DOHH2 (cell line): ENCODE results near the gene PTPRN2.

ENCODE experiments used
- H3F3A ChIP-seq: fragments of 200-600 bp; sonication (generic), shearing (Covaris generic); 2 replicates; pipeline ENCODE4 v1.6.0; 2016; ENCODE audit warnings: antibody characterized with exemption, mild to moderate bottlenecking; ENCODE audit not compliant: control insufficient read depth, insufficient read depth
- H3K27ac ChIP-seq: fragments of 200-600 bp; sonication (generic); 2 replicates; pipeline ENCODE4 v1.5.1; 2014; ENCODE audit warnings: low read depth, mild to moderate bottlenecking, low read length, moderate library complexity
- H3K27me3 ChIP-seq: fragments of 200-600 bp; sonication (generic); 2 replicates; pipeline ENCODE4 v1.6.1; 2014; ENCODE audit warnings: mild to moderate bottlenecking, low read length, mixed read lengths; ENCODE audit not compliant: control insufficient read depth
- H3K36me3 ChIP-seq: fragments of 200-600 bp; sonication (generic); 2 replicates; pipeline ENCODE4 v1.6.1; 2014; ENCODE audit warnings: mild to moderate bottlenecking, low read length, moderate library complexity, mixed read lengths; ENCODE audit not compliant: control insufficient read depth
- H3K4me1 ChIP-seq: fragments of 200-600 bp; sonication (generic); 2 replicates; pipeline ENCODE4 v1.6.1; 2014; ENCODE audit warnings: mild to moderate bottlenecking, low read length, mixed read lengths; ENCODE audit not compliant: control insufficient read depth
- H3K4me2 ChIP-seq: fragments of 200-600 bp; sonication (generic); 2 replicates; pipeline ENCODE4 v1.6.0; 2014; ENCODE audit warnings: mild to moderate bottlenecking, low read length, moderate library complexity
- H3K4me3 ChIP-seq: fragments of 200-600 bp; sonication (generic); 2 replicates; pipeline ENCODE4 v1.5.1; 2014; ENCODE audit warnings: mild to moderate bottlenecking, low read length, mixed read lengths
- H3K79me2 ChIP-seq: fragments of 200-600 bp; sonication (generic); 2 replicates; pipeline ENCODE4 v1.6.1; 2014; ENCODE audit warnings: mild to moderate bottlenecking, low read length, mixed read lengths; ENCODE audit not compliant: control insufficient read depth
- H3K9me2 ChIP-seq: fragments of 200-600 bp; sonication (generic); replicated peaks from 2 replicates; pipeline ENCODE4 v1.6.1; 2014; ENCODE audit warnings: mild to moderate bottlenecking, low read length, mixed read lengths; ENCODE audit not compliant: control insufficient read depth
- H3K9me3 ChIP-seq: fragments of 200-600 bp; sonication (generic); 2 replicates; pipeline ENCODE4 v1.6.1; 2014; ENCODE audit warnings: antibody characterized with exemption, low read length, mixed read lengths; ENCODE audit not compliant: control insufficient read depth, insufficient read depth
- H4K20me1 ChIP-seq: fragments of 200-600 bp; sonication (generic); 2 replicates; pipeline ENCODE4 v1.6.0; 2014; ENCODE audit warnings: low read depth, mild to moderate bottlenecking, antibody characterized with exemption, low read length, moderate library complexity; ENCODE audit not compliant: control insufficient read depth, insufficient read depth
- EZH2phosphoT487 ChIP-seq: fragments of 200-600 bp; sonication (generic); IDR thresholded peaks from 2 replicates; pipeline ENCODE4 v1.6.1; 2017; ENCODE audit warnings: borderline replicate concordance, mild to moderate bottlenecking, antibody characterized with exemption, low read length, moderate library complexity, mixed read lengths
- TF ChIP-seq, protein P1 (sequence below): fragments of 200-600 bp; sonication (generic); IDR thresholded peaks from one replicate; pipeline ENCODE4 v1.5.1; 2014; ENCODE audit warnings: antibody characterized with exemption, mild to moderate bottlenecking, low read depth, low read length; ENCODE audit not compliant: poor library complexity, severe bottlenecking

The PTPRN2 gene

DNA sequence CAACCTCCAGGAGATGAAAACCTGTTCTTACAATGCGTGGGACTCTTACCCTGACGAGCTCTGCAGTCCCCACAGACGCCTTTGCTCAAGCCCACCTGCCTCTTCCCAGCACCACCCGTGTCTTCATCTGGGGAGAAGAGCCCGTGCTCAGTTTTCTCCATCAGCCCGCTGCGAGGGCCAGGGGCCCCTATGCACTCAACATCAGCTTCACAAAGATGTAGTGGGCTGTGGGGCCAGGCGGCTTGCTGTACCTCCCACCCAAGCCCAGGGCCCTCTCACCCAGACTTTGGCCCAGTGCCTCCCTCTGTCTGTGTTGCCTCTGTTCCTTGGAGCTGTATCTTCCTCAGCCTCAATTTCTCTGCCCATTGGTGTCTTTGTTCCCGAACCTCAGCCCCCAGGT lies 814.3 kb downstream of the PTPRN2 start:
- Histone ChIP-seq H3K4me1 (no peaks in the 10 kb centered on the region), H3K4me3 (no peak overlapping the region), H4K20me1 (no peaks in the 10 kb centered on the region), H3K9me3 (peaks cover 29% of the 10 kb centered on the region), H3K4me2 (no peak overlapping the region), H3K27ac (no peak overlapping the region), H3K79me2 (no peaks in the 10 kb centered on the region), H3K36me3 (no peaks in the 10 kb centered on the region), H3K9me2 (no peaks in the 10 kb centered on the region), H3F3A (no peaks in the 10 kb centered on the region), H3K27me3 (no peaks in the 10 kb centered on the region)
- no peak for TF ChIP-seq EZH2phosphoT487
- TF ChIP-seq, protein P1, sequence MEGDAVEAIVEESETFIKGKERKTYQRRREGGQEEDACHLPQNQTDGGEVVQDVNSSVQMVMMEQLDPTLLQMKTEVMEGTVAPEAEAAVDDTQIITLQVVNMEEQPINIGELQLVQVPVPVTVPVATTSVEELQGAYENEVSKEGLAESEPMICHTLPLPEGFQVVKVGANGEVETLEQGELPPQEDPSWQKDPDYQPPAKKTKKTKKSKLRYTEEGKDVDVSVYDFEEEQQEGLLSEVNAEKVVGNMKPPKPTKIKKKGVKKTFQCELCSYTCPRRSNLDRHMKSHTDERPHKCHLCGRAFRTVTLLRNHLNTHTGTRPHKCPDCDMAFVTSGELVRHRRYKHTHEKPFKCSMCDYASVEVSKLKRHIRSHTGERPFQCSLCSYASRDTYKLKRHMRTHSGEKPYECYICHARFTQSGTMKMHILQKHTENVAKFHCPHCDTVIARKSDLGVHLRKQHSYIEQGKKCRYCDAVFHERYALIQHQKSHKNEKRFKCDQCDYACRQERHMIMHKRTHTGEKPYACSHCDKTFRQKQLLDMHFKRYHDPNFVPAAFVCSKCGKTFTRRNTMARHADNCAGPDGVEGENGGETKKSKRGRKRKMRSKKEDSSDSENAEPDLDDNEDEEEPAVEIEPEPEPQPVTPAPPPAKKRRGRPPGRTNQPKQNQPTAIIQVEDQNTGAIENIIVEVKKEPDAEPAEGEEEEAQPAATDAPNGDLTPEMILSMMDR: no peak

DNA sequence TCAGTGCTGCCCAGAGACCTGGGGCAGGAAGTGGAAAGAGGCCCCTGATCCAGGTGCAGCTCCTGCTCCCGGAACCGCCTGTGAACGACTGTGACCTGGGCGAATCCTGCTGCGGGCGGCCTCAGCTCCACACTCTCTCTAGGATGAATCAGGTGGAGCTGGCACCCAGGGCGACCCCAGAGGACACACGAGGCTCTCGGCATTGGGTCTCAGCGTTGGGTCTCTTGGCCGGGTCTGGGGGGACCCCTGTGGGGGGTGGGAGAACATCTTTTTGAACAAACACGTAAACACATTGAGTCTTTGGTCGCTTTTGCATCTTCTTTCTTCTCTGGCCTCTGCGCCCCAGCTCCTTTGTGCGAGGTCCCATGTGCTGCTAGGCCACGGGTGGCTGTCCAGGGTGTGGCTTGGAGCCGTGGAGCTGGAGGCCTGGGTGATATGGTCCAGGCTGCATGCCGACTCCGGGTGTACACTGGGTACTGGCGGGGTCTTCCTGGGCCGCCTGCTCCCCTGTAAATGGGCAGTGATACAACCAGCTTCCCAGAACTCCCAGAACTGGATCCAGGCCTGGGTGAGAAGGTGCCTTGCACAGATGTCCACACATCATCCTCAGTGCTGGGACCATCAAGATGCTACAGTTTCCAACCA lies 815.0 kb downstream of the PTPRN2 start:
- Histone ChIP-seq H3K4me1 (no peaks in the 10 kb centered on the region), H3K36me3 (no peaks in the 10 kb centered on the region), H3F3A (no peaks in the 10 kb centered on the region), H3K79me2 (no peaks in the 10 kb centered on the region), H4K20me1 (no peaks in the 10 kb centered on the region), H3K4me3 (no peak overlapping the region), H3K9me2 (no peaks in the 10 kb centered on the region), H3K27me3 (no peaks in the 10 kb centered on the region), H3K27ac (no peak overlapping the region), H3K9me3 (peaks cover 22% of the 10 kb centered on the region; the same call in 1 of the 2 replicates), H3K4me2 (no peak overlapping the region)
- TF ChIP-seq EZH2phosphoT487: no peak
- TF ChIP-seq, protein P1: no peak

DNA sequence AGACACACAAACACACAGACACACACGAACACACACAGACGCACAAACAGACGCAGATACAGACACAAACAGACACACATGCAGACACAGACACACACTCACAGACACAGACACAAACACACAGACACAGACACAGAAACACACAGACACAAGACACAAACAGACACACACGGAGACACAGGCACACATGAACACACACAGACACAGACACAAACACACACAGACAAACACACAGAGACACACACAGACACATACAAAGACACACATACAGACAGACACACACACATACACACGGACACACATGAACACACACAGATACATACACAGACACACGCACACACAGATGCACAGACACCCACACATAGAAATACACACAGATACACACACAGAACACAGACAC lies 815.9 kb downstream of the PTPRN2 start:
- TF ChIP-seq EZH2phosphoT487: no peak
- TF ChIP-seq, protein P1: no peak
- no peaks in the 10 kb centered on the region for H3K4me1 ChIP-seq
- no peak overlapping the region for H3K4me2 ChIP-seq
- H3K9me2 ChIP-seq: no peaks in the 10 kb centered on the region
- H3K4me3 ChIP-seq: no peak overlapping the region
- H3K9me3 ChIP-seq: peaks cover 29% of the 10 kb centered on the region; the same call in 1 of the 2 replicates
- H3F3A ChIP-seq: no peaks in the 10 kb centered on the region
- H3K27me3 ChIP-seq: no peaks in the 10 kb centered on the region
- no peaks in the 10 kb centered on the region for H4K20me1 ChIP-seq
- no peaks in the 10 kb centered on the region for H3K36me3 ChIP-seq
- H3K79me2 ChIP-seq: no peaks in the 10 kb centered on the region
- H3K27ac ChIP-seq: no peak overlapping the region
